ENCODE measurements around the gene CRYBA1.

The CRYBA1 gene

DNA sequence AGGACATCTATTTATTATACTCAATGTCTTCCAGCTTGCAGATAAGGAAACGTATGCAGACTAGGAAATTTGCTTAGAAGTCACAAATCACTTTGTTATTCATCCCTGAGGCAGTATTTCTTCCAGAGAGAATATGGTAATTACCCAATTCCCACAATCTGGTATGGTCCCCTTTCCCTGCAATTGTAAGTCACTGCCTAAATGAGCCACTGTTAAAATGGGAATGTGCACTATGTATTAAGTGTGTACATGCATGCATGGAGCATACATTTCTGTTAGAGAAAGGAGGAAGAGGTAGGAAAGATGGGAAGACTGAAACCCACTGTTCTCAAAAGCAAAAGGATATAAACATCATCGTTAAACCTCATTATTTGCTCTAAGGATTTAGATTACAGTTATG lies 37.3 kb downstream of the CRYBA1 start:
- no peak for DNase-seq

DNA sequence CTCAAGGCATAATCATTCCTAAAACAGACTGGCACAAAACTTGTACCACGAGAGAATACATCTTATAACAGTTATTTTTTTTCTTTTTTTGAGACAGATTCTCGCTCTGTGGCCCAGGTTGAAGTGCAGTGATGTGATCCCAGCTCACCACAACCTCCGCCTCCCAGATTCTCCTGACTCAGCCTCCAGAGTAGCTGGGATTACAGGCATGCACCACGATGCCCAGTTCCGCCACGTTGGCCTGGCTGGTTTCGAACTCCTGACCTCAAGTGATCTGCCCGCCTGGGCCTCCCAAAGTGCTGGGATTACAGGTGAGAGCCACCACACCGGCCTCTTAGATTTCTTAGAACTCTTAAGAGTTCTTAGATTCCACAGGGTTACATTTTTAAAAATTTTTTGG lies 43.2 kb downstream of the CRYBA1 start:
- no peak for DNase-seq

DNA sequence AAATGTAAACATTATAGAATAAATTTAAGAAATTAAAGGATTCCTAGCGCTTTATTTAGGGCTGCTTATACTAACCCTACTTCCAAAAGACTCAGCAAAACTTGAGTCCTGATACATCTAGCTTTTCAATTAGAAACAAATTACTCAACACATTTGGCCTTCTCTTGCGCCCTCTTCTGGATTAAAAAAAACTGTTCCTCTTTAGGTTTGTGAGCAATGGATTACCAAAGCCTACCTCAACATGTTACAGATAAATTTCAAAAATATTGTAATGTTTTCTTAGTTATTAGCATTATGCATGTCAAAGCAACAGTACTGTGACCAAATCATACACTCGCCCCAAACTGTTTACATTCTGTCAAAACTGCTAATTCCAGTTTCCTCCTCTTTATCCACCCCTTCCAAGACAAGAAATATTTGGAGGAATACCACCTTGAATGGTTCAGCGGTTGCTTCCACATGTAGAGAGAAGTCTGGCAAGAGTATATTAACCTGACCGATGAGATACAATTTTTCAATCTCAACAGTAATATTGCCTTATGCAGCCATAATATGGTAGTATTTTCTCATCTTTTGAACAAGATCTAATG lies 44.6 kb downstream of the CRYBA1 start:
- peak; percentile 4 for DNase-seq

GRCh38 chr17:29292071-29292991 lies 45.7 kb downstream of the CRYBA1 start:
- DNase-seq: peak; percentile 3

DNA sequence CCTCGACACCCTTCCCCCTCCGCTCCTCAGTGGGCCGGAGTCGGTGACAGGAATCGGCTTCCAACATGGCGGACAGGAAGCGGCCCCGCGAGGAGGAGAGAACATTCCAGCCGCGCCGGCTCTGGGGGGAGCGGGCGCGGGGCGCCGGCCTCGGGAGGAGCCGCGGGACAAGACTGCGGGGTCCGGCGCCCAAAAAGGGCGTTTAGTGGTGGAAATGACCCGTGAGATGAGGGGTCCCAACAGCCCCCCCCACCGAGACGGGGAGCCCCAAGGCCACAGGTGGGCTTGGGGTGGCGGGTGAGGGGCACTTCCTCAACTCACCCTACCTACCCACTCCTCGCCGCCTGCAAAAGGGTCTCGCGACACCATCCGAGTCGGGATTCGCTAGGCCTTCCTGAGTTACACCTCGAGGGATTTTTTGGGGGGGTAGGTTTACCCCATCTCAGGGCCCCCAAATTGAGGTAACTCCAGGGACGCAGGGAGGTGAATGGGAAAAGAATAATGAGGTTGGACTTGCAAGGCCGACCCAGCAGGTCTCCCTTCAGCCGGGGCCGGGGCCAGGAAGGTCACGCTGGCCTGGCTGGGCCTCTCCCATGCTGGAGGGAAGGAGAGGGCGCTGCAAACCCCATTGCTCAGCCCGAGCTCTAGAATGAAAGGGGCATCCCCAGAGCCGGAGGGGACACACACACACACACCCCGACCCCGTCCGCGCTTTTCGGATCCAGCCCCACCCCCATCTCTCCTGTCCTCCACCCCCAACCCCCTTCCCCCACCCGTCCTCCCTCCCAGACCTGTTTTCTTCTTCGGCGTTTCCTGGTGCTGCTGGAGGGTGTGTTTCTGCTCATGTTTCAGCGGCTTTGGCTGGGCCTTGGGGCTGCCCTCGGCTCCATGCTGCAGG lies 46.6 kb downstream of the CRYBA1 start:
- no peak for DNase-seq

GRCh38 chr17:29293890-29294579 lies 47.4 kb downstream of the CRYBA1 start, which contains the start of gene NUFIP2:
Gene NUFIP2 (minus strand): TSS chr17:29294148. CDS start chr17:29294059, 89 bp downstream.
- DNase-seq: peak; percentile 91

DNA sequence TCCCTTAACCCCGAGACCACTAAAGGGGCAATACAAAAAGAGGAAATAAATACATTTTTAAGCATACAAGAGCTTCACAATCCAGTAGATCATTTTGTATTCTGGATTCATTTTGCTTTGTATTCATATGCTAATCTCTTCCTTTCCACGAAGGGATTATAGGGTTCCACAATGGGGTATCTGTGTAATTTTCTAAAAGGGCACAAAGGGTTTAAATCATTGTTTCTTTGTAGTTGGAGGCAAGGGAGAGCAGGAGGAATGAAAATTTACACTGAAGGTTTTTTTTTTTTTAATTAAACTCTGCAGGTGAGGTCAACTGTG lies 47.9 kb downstream of the CRYBA1 start:
- DNase-seq: no peak

DNA sequence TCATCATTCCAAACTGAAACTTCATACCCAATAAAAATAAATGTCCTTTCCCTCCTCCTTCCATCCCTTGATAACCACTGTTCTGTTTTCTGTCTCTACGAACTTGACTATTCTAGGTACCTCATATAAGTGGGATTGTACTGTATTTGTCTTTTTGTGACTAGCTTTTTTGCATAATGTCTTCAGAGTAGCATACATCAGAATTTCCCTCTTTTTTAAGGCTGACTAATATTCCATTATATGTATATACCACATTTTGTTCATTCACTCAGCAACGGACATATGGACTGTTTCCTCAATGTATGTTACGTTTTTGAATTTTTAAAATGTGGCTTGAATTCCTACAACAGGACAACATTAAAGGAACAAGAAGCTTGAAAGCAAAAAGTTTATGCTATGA lies 48.8 kb downstream of the CRYBA1 start:
- no peak for DNase-seq

DNA sequence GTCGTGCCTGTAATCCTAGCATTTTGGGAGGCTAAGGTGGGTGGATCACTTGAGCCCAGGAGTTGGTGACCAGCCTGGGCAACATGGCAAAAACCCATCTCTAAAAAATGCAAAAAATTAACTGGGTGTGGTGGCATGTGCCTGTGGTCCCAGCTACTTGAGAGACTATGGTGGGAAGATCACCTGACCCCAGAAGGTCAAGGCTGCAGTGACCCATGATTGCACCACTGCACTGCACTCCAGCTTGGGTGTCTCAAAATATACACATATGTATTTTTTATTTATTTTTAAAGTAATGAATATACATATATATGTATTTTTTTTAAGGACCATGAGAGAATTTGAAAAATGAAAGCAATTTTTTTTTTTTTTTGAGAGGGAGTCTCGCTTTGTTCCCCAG lies 52.4 kb downstream of the CRYBA1 start:
- DNase-seq: no peak

GRCh38 chr17:29303386-29303785 lies 56.7 kb downstream of the CRYBA1 start:
- no peak for DNase-seq
